ENCODE data around the gene CADM1.

The CADM1 gene

GRCh38 chr11:115191761-115192160 is 312.5 kb downstream of the CADM1 start:
- DNase-seq (ENCODE audit: low read depth in 1 of 2, low spot score in 1 of 2): no peak
- no peak for TF ChIP-seq JUND (IDR thresholded peaks at IDR 0.05; ENCODE audit: low read depth)
- in situ Hi-C loops (cut with HindIII; ENCODE audit: low pct_unique_long_range_greater_than_20kb, low sequenced_read_pairs): no loop called here

- no peak for DNase-seq (ENCODE audit: low read depth in 1 of 2, low spot score in 1 of 2)
- in situ Hi-C loops (cut with HindIII; ENCODE audit: low pct_unique_long_range_greater_than_20kb, low sequenced_read_pairs): no loop called here
- TF ChIP-seq JUND (IDR thresholded peaks at IDR 0.05; ENCODE audit: low read depth): no peak
Observed at GRCh38 chr11:115190196-115190595, 314.0 kb downstream of the CADM1 start.

- TF ChIP-seq JUND (IDR thresholded peaks at IDR 0.05; ENCODE audit: low read depth): no peak
- in situ Hi-C loops (cut with HindIII; ENCODE audit: low pct_unique_long_range_greater_than_20kb, low sequenced_read_pairs): no loop called here
- DNase-seq (ENCODE audit: low read depth in 1 of 2, low spot score in 1 of 2): no peak
Observed at GRCh38 chr11:115188898-115189278, 315.3 kb downstream of the CADM1 start.

GRCh38 chr11:115188188-115188897 is 315.9 kb downstream of the CADM1 start:
- DNase-seq (ENCODE audit: low read depth in 1 of 2, low spot score in 1 of 2): no peak
- no peak for TF ChIP-seq JUND (IDR thresholded peaks at IDR 0.05; ENCODE audit: low read depth)
- in situ Hi-C loops (cut with HindIII; ENCODE audit: low pct_unique_long_range_greater_than_20kb, low sequenced_read_pairs): no loop called here

- in situ Hi-C loops (cut with HindIII; ENCODE audit: low pct_unique_long_range_greater_than_20kb, low sequenced_read_pairs): no loop called here
- no peak for DNase-seq (ENCODE audit: low read depth in 1 of 2, low spot score in 1 of 2)
Observed at GRCh38 chr11:115185931-115186330, 318.3 kb downstream of the CADM1 start.

GRCh38 chr11:115185507-115185906 is 318.7 kb downstream of the CADM1 start:
- no peak for DNase-seq (ENCODE audit: low read depth in 1 of 2, low spot score in 1 of 2)
- no peak for TF ChIP-seq JUND (IDR thresholded peaks at IDR 0.05; ENCODE audit: low read depth)
- in situ Hi-C loops (cut with HindIII; ENCODE audit: low pct_unique_long_range_greater_than_20kb, low sequenced_read_pairs): no loop called here

More at GRCh38 chr11:115185931-115186330, 318.3 kb downstream of the CADM1 start:
- no peak for TF ChIP-seq JUND (IDR thresholded peaks at IDR 0.05; ENCODE audit: low read depth)

- DNase-seq (ENCODE audit: low read depth in 1 of 2, low spot score in 1 of 2): no peak
- no peak for TF ChIP-seq JUND (IDR thresholded peaks at IDR 0.05; ENCODE audit: low read depth)
- in situ Hi-C loops (cut with HindIII; ENCODE audit: low pct_unique_long_range_greater_than_20kb, low sequenced_read_pairs): no loop called here
Observed at GRCh38 chr11:115184901-115185300, 319.3 kb downstream of the CADM1 start.

GRCh38 chr11:115183830-115184229 is 320.4 kb downstream of the CADM1 start:
- TF ChIP-seq JUND (IDR thresholded peaks at IDR 0.05; ENCODE audit: low read depth): no peak
- in situ Hi-C loops (cut with HindIII; ENCODE audit: low pct_unique_long_range_greater_than_20kb, low sequenced_read_pairs): no loop called here
- DNase-seq (ENCODE audit: low read depth in 1 of 2, low spot score in 1 of 2): no peak

GRCh38 chr11:115183136-115183535 is 321.1 kb downstream of the CADM1 start:
- in situ Hi-C loops (cut with HindIII; ENCODE audit: low pct_unique_long_range_greater_than_20kb, low sequenced_read_pairs): no loop called here
- TF ChIP-seq JUND (IDR thresholded peaks at IDR 0.05; ENCODE audit: low read depth): no peak
- no peak for DNase-seq (ENCODE audit: low read depth in 1 of 2, low spot score in 1 of 2)

GRCh38 chr11:115182282-115182955 is 321.8 kb downstream of the CADM1 start:
- no peak for TF ChIP-seq JUND (IDR thresholded peaks at IDR 0.05; ENCODE audit: low read depth)
- in situ Hi-C loops (cut with HindIII; ENCODE audit: low pct_unique_long_range_greater_than_20kb, low sequenced_read_pairs): no loop called here
- no peak for DNase-seq (ENCODE audit: low read depth in 1 of 2, low spot score in 1 of 2)

GRCh38 chr11:115181538-115181937 is 322.7 kb downstream of the CADM1 start:
- DNase-seq (ENCODE audit: low read depth in 1 of 2, low spot score in 1 of 2): no peak
- TF ChIP-seq JUND (IDR thresholded peaks at IDR 0.05; ENCODE audit: low read depth): no peak
- in situ Hi-C loops (cut with HindIII; ENCODE audit: low pct_unique_long_range_greater_than_20kb, low sequenced_read_pairs): no loop called here

GRCh38 chr11:115180272-115180671 is 323.9 kb downstream of the CADM1 start:
- no peak for TF ChIP-seq JUND (IDR thresholded peaks at IDR 0.05; ENCODE audit: low read depth)
- in situ Hi-C loops (cut with HindIII; ENCODE audit: low pct_unique_long_range_greater_than_20kb, low sequenced_read_pairs): no loop called here
- no peak for DNase-seq (ENCODE audit: low read depth in 1 of 2, low spot score in 1 of 2)

- in situ Hi-C loops (cut with HindIII; ENCODE audit: low pct_unique_long_range_greater_than_20kb, low sequenced_read_pairs): no loop called here
Observed at GRCh38 chr11:115179636-115180035, 324.6 kb downstream of the CADM1 start.

More at GRCh38 chr11:115179636-115180035, 324.6 kb downstream of the CADM1 start:
- DNase-seq (ENCODE audit: low read depth in 1 of 2, low spot score in 1 of 2): no peak
- no peak for TF ChIP-seq JUND (IDR thresholded peaks at IDR 0.05; ENCODE audit: low read depth)
